Measurements from ENCODE around the gene PLXNA2.

- TF ChIP-seq CTCF (IDR thresholded peaks at IDR 0.05; ENCODE audit: borderline replicate concordance, extremely low read depth, low read length, poor library complexity, severe bottlenecking), result no peak
- TF ChIP-seq EZH2 (IDR thresholded peaks at IDR 0.05; ENCODE audit: borderline replicate concordance, low read depth, low read length, severe bottlenecking), result no peak
Observed at GRCh38 chr1:207991583-207992026, 252.6 kb downstream of the PLXNA2 start.
